Measurements from ENCODE around the gene ZFAND6. TPM values are rescaled to one million over a fixed set of nuclear protein-coding genes. Genes with fewer than 3 reads are reported as not detected.

Gene ZFAND6
- total RNA-seq, 2 donors from 2014 or later = 85.5 to 91.6 TPM

- Mint-ChIP-seq H3K4me1 (peaks cover 8% of the 10 kb centered on the region), H3K4me3 (no peak overlapping the region), H3K27ac (no peak overlapping the region), H3K36me3 (ENCODE audit: low read depth) (peaks cover 10% of the 10 kb centered on the region), H3K27me3 (no peaks in the 10 kb centered on the region)
- ATAC-seq (no peak), DNase-seq (no peak)
- no peaks in the 10 kb centered on the region for H3K9me3 ChIP-seq (ENCODE audit: control insufficient read depth, low read length, poor library complexity, severe bottlenecking)
Measured at GRCh38 chr15:80186066-80186465, 126.6 kb downstream of the ZFAND6 start.

- DNase-seq = no peak
- ATAC-seq = no peak
- H3K9me3 ChIP-seq (ENCODE audit: control insufficient read depth, low read length, poor library complexity, severe bottlenecking) = no peaks in the 10 kb centered on the region
- H3K27ac Mint-ChIP-seq = no peak overlapping the region
- no peak overlapping the region for H3K4me3 Mint-ChIP-seq
- peaks cover 8% of the 10 kb centered on the region for H3K4me1 Mint-ChIP-seq
- peaks cover 10% of the 10 kb centered on the region for H3K36me3 Mint-ChIP-seq (ENCODE audit: low read depth)
- no peaks in the 10 kb centered on the region for H3K27me3 Mint-ChIP-seq
Measured at GRCh38 chr15:80186597-80186996, 127.1 kb downstream of the ZFAND6 start.

Other genes with a start within 250 kb of the ZFAND6 start
- gene MTHFS, start 162.7 kb upstream of the ZFAND6 start, total RNA-seq = 10 to 100 TPM; 14.3 to 17.1 TPM
- 10 to 100 TPM; 23.3 to 27.0 TPM for gene BCL2A1, start 88.5 kb upstream of the ZFAND6 start, total RNA-seq
- gene FAH, start 93.3 kb downstream of the ZFAND6 start, total RNA-seq = 10 to 100 TPM in 1 of 2 donors, 1 to 10 TPM in 1; 5.2 to 16.3 TPM
- not detected for gene CTXND1, start 192.5 kb downstream of the ZFAND6 start, total RNA-seq

Measured in T-helper 17 cell (primary cell).